HG02981 (cell line): ENCODE measurements around the gene FGF1.

Experiments
- ATAC-seq: cut with Tn5 transposase; IDR thresholded peaks from one replicate; pipeline ENCODE4 v1.9.1; 2021; ENCODE audit warnings: mild to moderate bottlenecking, moderate library complexity; ENCODE audit not compliant: unreplicated experiment

The FGF1 gene

GRCh38 chr5:142697356-142698255, 11.7 kb upstream of the FGF1 start:
- no peak for ATAC-seq

GRCh38 chr5:142696379-142696778, 10.5 kb upstream of the FGF1 start:
- no peak for ATAC-seq

DNA sequence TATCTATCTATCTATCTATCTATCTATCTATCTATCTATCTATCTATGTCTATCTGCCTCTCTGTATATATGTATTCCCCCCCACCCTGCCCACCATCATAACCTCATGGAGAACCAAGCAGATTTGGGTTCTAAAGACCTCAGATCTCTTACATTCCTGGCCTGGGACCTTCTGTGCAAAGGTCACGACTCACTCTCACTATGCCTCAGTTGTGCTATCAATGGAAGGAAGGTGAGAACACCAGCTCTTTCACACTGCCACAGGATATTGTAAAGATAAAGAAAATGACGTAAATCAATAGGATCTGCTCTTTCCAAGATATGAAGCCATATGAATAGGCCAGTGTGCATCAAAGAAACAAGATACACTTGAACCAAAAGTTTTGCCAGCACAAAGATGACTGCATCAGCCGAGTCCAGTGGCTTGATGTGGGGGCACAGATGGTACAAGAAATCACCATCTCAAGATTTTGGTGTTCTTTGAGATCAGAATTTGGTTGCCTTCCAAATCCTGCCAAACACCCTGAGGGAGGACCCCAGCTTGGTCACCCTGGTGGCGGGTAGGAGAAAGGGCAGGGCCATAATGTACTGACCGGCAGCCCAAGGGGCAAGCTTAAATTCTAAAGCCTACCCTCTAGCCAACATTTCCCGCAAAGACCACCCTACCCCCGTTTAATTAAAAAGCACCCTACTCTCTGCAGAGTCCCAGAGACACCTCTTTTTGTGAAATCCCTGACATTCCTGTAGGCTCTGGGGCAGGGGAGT, 8.4 kb upstream of the FGF1 start:
- ATAC-seq, result no peak

DNA sequence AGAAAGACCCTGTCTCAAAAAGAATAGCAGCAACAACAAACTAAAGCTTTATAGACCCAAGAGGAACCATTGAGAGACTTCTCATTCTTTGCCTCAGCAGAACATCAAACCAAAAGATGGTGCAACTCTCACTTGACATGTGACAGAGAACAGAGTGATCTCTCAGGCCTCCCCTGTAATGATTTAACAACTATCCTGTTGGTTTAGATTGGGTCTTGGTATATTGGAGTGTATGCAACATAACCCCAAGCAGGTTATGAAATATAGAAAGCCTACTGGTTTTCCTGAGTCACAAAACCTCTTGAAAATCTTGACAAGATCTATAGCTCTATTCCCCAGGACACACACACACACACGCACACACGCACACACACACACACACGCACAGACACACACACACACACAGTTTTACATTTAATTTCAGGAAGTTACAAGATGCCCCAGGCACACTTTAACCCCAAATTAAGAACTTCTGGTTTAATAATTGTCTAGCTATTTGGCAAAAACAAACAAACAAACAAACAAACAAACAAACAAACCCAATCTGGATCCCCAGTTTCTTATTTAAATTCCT, 6.5 kb upstream of the FGF1 start:
- no peak for ATAC-seq

- no peak for ATAC-seq
Observed at GRCh38 chr5:142690667-142691066, 4.8 kb upstream of the FGF1 start.

GRCh38 chr5:142689081-142689480, 3.2 kb upstream of the FGF1 start:
- ATAC-seq, result no peak

- ATAC-seq, result no peak
Observed at GRCh38 chr5:142688281-142688989, 2.5 kb upstream of the FGF1 start.

- ATAC-seq, result no peak
Observed at GRCh38 chr5:142686968-142687367, 1.1 kb upstream of the FGF1 start.

DNA sequence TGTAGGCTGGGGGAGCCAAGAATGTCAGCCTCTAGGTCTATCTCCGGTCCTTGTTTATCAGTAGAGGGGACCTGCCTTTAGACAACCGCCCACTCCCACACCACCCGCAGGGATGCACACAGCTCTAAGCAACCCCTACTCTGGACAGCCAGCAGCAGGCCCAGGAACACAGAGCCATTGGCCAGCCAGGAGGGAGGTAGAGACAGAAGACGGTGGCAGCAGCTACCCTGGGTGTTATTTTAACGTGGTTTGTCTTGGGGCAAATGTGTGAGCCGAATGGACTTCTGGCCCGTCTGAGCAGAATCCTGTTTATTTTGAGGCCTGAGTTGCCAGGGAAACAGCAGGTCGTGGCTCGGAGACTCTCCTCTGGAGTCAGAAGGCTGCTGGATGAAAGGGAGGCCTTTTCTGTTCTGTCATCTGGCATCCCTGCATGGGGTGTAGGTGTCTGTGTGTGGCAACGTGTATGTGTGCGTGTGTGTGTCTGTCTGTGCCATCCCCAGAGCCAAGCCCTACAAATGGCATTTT, 382 bp upstream of the FGF1 start:
- no peak for ATAC-seq

DNA sequence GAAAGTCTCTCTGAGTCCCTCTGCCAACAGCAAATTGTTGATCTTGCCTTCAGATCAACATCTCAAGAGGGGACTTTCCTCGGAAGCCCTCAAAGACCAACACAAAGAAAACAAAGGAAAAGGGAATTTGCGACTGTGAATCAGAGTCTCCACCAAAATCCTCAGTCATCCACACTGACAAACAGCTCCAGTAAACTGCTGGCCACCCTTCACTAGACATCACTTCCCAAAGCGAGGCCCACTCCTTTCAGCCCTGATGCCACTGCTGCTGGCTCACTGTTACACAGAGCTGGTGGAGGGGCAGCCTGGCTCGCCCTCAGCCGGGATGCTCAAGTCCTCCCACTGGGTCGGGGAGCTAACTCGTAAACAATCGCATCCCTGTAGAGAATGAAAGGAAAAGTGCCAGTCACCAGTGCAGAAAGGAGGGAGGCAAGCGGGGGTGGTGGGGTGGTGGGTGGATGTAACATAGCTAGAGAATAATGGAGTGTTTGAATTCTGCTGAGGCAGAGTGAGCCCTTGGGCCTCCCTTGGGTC, 1.3 kb downstream of the FGF1 start:
- ATAC-seq, result no peak

DNA sequence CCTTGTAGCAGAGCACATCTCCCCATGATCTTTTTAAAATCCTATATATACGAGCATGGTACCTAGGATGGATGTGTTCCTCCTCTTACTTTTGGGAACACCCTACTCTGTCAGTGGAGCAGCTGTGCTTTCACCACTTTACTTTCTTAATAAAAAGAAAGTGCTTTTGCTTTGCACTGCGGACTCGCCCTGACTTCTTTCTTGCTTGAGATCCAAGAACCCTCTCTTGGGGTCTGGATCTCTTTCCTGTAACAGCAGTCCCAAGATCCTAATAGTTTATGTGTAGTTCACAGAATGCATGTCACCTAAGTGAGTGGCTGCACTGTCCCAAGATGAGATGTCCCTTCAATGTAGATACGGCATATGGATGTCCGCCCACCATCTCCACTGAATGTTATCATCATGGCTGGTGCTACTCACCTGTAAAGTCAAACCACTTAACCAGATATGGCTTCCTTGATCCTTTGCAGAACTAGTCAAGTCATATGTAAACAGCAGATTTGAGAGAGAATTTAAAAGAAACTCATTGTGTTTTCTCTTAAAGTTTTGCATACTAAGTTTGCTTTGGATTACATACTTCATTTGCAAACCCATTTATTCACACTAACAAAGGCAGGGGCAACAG, 1.9 kb downstream of the FGF1 start:
- ATAC-seq, result no peak

DNA sequence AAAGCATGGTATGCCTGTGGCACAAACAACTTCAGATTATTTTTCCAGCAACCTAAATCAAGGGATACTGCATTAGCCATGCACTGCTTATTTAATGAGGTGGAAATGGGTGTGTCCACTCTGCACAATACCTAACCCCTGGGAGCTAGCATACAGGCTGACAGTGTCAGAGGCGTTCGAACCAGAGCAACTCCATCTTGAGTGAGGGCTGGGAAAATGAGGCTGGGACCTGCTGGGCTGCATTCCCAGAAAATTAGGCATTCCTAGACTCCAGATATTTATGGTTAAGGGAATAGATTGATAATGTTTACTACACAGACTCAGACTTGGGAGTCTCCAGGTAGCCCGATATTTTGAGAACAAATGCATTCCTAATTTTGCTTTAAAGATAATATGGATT, 2.8 kb downstream of the FGF1 start:
- no peak for ATAC-seq

- no peak for ATAC-seq
Observed at GRCh38 chr5:142680605-142681259, 5.2 kb downstream of the FGF1 start.

GRCh38 chr5:142679744-142680143, 6.1 kb downstream of the FGF1 start:
- no peak for ATAC-seq

DNA sequence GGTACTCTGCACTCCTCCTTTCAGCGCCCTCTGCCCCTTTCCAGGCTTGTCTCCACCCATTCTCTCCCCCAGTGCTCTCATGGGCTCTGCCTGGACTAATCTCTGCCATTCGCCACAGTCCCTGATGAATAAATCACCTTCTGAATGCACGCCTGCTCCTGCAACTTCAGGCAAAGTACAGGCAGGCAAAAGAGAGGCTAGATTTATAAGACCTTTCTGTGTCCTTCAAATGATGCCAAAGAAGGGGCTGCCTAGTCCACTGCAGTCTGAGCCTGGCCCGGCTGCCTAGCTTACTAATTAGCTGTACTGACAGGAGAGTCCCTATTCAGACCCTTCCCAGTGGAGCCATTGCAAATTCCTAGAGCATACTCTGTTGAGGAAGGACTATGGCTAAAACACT, 7.4 kb downstream of the FGF1 start:
- no peak for ATAC-seq

- no peak for ATAC-seq
Observed at GRCh38 chr5:142677198-142677597, 8.7 kb downstream of the FGF1 start.

DNA sequence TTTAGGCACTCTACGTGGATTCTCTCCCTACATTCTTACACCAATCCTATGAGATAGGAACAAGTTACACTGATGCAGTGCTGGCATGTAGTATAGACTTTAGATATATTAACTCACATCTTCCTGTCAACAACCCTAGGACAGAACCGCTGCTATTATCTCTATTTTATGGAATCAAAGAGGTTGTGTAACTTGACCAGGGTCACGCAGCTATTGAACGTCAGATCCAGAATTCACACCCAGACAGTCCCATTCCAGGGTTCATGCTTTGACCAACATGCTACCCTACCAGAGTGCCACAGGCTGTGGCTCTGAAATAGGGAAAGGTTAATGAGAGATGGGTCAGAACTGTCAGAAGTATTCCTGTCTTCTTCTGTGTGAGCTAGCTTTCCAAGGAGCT, 9.6 kb downstream of the FGF1 start:
- ATAC-seq, result no peak

- ATAC-seq, result no peak
Observed at GRCh38 chr5:142674531-142675469, 11.1 kb downstream of the FGF1 start.

- no peak for ATAC-seq
Observed at GRCh38 chr5:142671801-142672200, 14.1 kb downstream of the FGF1 start.
